ENCODE data around the gene NHERF1.
A peak's percentile ranks its signal among the peaks of the same experiment; 100 is the strongest.

NHERF1 gene

DNA sequence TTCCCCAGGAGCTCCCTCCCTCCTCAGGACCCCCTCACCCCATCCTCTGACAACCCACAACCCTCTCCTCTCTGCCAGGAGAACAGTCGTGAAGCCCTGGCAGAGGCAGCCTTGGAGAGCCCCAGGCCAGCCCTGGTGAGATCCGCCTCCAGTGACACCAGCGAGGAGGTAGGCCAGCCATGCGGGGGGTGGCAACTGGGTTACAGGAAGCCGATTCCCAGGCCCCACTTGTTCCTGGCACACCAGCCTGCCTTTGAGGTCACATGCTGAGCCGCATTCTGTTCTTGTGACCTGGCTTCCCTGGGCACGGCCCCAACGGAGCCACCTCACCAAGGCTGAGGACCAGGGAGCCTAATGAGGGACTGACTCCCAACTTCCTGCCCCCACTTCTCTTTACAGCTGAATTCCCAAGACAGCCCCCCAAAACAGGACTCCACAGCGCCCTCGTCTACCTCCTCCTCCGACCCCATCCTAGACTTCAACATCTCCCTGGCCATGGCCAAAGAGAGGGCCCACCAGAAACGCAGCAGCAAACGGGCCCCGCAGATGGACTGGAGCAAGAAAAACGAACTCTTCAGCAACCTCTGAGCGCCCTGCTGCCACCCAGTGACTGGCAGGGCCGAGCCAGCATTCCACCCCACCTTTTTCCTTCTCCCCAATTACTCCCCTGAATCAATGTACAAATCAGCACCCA, 19.8 kb downstream of the NHERF1 start:
- DNase-seq (ENCODE audit: low read depth): no peak

GRCh38 chr17:74768763-74769114, 20.3 kb downstream of the NHERF1 start:
- no peak for DNase-seq (ENCODE audit: low read depth)

GRCh38 chr17:74769266-74769855, 20.9 kb downstream of the NHERF1 start:
- DNase-seq (ENCODE audit: low read depth): no peak

- no peak for DNase-seq (ENCODE audit: low read depth)
Measured at GRCh38 chr17:74769856-74770497, 21.5 kb downstream of the NHERF1 start.

GRCh38 chr17:74770498-74771318, 22.3 kb downstream of the NHERF1 start:
- DNase-seq (ENCODE audit: low read depth): peak; percentile 57

GRCh38 chr17:74771319-74771914, 23.0 kb downstream of the NHERF1 start:
- no peak for DNase-seq (ENCODE audit: low read depth)

DNA sequence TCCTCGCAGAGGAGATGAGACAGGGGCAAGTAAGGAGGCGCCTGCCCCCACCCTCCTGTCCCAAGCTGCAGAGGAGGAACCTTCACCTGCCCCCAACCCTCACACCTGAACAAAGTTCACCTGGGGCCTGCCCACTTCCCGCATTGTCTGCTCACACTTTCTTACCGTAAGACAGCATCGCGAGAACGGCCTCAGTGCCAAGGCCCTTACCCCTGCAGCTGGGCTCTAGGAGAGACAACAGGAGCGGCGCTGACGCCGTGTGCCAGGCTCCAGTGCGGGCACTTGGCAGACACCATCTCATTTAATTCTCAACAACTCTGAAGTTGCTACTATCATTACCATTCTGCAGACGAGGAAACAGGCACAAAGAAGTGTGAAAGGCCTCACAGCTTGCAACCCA, 23.6 kb downstream of the NHERF1 start:
- DNase-seq (ENCODE audit: low read depth): no peak

GRCh38 chr17:74773414-74773813, 25.0 kb downstream of the NHERF1 start:
- DNase-seq (ENCODE audit: low read depth): no peak

- DNase-seq (ENCODE audit: low read depth): no peak
Measured at GRCh38 chr17:74773871-74774286, 25.5 kb downstream of the NHERF1 start.

- no peak for DNase-seq (ENCODE audit: low read depth)
Measured at GRCh38 chr17:74775409-74776043, 27.1 kb downstream of the NHERF1 start.

DNA sequence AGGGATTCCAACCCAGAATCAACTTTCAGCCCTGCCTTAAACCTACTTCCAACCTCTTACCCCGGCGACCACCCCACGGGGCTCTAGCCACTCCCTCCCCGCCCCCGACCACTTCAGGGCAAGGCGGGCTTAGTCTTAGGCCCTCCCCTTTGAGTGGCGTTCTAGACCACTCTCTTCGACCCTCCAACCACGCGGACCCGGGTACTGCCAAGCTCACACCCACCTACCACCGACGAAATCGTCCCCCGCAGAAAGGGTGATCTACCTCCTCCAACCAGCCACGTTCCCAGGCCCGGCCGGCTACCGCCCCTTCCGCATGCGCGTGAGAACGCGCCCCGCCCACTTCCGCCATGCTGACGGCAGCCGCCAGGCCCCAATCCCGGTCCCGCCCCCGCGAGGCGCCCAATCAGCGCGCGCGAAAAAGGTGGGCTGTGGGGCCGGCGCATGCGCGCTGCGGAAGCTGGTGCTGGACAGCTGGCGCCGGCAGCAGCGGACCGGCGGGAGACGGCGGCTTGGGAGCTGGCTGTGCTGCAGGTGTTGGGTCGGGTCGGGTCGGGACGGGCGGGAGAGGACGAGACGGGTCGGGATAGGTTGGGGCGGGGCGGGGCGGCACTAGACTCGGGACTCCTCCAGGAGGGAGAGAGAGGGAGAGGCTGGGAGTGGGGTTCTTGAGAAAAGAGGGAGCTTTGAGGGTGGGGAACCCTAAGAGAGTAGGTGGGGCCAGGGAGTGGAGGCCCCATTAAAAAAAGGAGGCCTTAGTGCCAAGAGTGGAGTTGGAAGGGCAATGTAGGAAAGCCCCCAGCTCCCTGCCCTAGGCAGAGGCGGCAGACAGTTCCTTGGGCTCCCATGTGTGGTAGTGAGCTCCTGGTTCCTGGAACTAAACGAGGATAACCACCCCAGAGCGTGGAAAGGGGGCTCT, 27.9 kb downstream of the NHERF1 start, which contains the start of gene NAT9:
NAT9 (minus strand) TSS at position 302 of the 919 bp plus-strand sequence. CDS start 647 bp downstream, outside the sequence.
- peak; percentile 97 for DNase-seq (ENCODE audit: low read depth)

DNA sequence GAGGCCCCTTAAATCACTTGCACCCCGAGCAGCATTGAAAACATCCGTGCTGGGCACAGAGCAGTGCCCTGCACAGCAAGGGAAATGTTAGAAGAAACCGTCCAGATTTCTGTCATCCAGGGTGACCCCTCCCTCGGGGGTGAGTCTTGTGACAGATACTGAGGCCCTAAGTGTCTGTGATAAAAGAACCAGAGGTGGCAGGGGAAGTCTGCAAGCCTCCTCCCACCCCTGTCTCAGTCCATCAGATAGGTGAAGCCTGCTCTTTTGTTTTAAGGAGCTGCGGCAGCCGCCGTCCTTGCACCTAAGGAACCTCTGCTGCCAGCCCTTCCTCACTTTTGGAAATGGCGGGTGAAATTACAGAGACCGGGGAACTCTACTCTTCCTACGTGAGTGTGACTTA, 28.6 kb downstream of the NHERF1 start:
- DNase-seq (ENCODE audit: low read depth): no peak

DNA sequence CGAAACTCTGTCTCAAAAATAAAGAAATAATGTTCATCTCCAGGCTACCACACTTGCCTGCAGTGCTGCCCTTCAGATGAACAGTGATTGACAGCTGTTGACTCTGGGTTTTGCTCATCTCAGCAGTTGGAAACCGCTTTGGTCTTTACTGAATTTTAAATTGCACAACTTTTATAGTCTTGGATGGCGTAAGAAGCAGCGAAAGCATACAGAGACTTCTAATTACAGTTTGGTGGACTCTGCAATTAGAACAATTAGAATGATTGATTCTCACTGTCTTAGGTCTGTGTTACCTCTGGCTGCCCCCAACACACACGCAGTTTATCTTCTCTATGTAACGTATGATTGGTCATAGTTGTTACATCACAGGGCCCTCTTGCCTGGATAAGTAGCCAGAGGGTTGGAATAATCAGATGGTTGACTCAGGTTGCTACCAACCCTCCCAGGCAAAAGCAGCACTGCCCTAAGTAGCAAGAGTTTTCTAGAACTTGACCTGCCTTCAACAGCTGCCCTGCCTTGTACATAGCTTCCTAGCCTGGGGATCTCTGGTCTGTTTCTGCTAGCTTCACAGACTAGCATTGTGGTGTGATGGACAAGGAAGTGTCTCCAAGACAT, 29.6 kb downstream of the NHERF1 start:
- no peak for DNase-seq (ENCODE audit: low read depth)

- DNase-seq (ENCODE audit: low read depth): no peak
Measured at GRCh38 chr17:74778960-74779359, 30.5 kb downstream of the NHERF1 start.

GRCh38 chr17:74779501-74779900, 31.1 kb downstream of the NHERF1 start:
- no peak for DNase-seq (ENCODE audit: low read depth)

GRCh38 chr17:74779948-74780400, 31.5 kb downstream of the NHERF1 start:
- no peak for DNase-seq (ENCODE audit: low read depth)

GRCh38 chr17:74780443-74781238, 32.2 kb downstream of the NHERF1 start:
- no peak for DNase-seq (ENCODE audit: low read depth)

GRCh38 chr17:74782571-74782970, 34.1 kb downstream of the NHERF1 start:
- DNase-seq (ENCODE audit: low read depth): no peak
